NCI-H1048 (cell line): Measurements from ENCODE around the gene UROC1.

ENCODE experiments used
- DNase-seq: peaks from one replicate; lab custom pipeline; 2025; lab: John Stamatoyannopoulos, UW

Gene UROC1

GRCh38 chr3:126459763-126460127, 57.8 kb downstream of the UROC1 start:
- no peak for DNase-seq

GRCh38 chr3:126459111-126459762, 58.3 kb downstream of the UROC1 start:
- DNase-seq, result no peak

GRCh38 chr3:126456766-126457388, 60.7 kb downstream of the UROC1 start:
- DNase-seq, result no peak

- no peak for DNase-seq
These were observed 61.4 kb downstream of the UROC1 start for GRCh38 chr3:126456211-126456610.

GRCh38 chr3:126454437-126455198, 63.0 kb downstream of the UROC1 start:
- no peak for DNase-seq

- no peak for DNase-seq
These were observed 63.5 kb downstream of the UROC1 start for GRCh38 chr3:126454025-126454424.

- DNase-seq, result no peak
These were observed 65.4 kb downstream of the UROC1 start for GRCh38 chr3:126452213-126452612.

GRCh38 chr3:126451511-126451910, 66.1 kb downstream of the UROC1 start:
- DNase-seq, result no peak

- no peak for DNase-seq
These were observed 66.8 kb downstream of the UROC1 start for GRCh38 chr3:126450744-126451143.

GRCh38 chr3:126450219-126450618, 67.4 kb downstream of the UROC1 start:
- no peak for DNase-seq

GRCh38 chr3:126449621-126450051, 67.9 kb downstream of the UROC1 start:
- no peak for DNase-seq

GRCh38 chr3:126448893-126449180, 68.7 kb downstream of the UROC1 start:
- no peak for DNase-seq

- DNase-seq, result no peak
These were observed 69.3 kb downstream of the UROC1 start for GRCh38 chr3:126448136-126448892.

GRCh38 chr3:126447456-126448106, 70.0 kb downstream of the UROC1 start:
- no peak for DNase-seq

- DNase-seq, result no peak
These were observed 70.8 kb downstream of the UROC1 start for GRCh38 chr3:126446791-126447190.

- no peak for DNase-seq
These were observed 71.3 kb downstream of the UROC1 start for GRCh38 chr3:126446301-126446700.

GRCh38 chr3:126445506-126445905, 72.1 kb downstream of the UROC1 start:
- DNase-seq, result no peak

GRCh38 chr3:126442856-126443242, 74.7 kb downstream of the UROC1 start:
- DNase-seq, result no peak

GRCh38 chr3:126442094-126442855, 75.3 kb downstream of the UROC1 start:
- no peak for DNase-seq

GRCh38 chr3:126441256-126441880, 76.2 kb downstream of the UROC1 start:
- no peak for DNase-seq

- no peak for DNase-seq
These were observed 76.9 kb downstream of the UROC1 start for GRCh38 chr3:126440709-126440995.
